Dedifferentiated amniotic fluid mesenchymal stem cell (primary cell): ENCODE measurements around the gene TUBGCP6.
"Not testable (repeated sequence)": the region's sequence is repeated elsewhere in the genome, so short reads cannot be mapped to it uniquely, and the experiment has no call there.

Source experiments
- DNase-seq: peaks from one replicate; pipeline ENCODE4 v3.0.0-alpha.2; 2016; ENCODE audit errors: extremely low spot score

The TUBGCP6 gene

DNA sequence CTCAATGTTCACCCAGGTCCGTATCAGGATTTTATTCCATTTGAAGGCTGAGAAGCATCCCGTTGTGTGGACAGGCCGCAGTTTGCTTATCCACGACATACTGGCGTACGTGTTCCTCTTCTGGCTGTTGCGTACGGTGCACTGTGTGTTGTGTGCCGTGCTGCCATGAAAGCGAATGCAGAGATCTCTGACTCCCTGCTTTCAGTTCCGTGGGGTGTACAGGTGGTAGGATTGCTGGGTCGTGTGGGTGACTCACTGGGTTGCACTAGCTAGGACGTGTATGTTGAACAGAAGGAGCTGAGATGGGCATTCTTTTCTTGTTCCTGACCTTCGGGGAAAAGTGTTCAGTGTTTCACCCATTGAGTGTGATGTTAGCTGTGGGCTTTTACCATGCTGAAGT, 33.7 kb downstream of the TUBGCP6 start:
- no peak for DNase-seq

DNA sequence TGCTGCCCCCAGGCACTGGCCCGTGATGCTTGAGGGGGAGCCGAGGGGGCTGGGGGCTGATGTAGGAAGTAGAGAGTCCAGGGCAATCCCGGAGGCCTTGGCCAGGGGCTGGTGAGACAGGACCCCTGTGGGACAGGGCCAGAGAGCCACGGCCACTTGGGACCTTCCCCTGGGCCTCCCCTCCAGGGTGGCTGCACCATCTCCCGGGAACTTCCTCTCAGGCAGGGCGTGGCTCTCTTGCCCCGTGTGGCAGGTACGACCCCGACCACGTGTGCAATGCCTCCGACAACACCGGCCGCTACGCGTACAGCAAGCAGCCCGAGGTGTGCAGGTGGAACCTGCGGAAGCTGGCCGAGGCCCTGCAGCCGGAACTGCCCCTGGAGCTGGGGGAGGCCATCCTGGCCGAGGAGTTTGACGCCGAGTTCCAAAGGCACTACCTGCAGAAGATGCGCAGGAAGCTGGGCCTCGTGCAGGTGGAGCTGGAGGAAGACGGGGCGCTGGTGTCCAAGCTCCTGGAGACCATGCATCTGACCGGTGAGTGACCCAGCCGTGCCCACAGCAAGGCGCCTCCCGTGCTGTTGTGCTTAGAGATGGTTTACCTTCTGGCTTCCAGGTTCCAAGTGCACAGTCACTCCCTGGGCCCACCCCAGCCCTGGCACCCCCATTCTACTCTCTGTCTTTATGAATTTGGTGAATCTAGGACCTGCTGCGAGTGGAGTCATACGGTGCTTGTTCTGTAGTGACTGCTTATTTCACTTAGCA, 34.3 kb downstream of the TUBGCP6 start:
- DNase-seq, result no peak

DNA sequence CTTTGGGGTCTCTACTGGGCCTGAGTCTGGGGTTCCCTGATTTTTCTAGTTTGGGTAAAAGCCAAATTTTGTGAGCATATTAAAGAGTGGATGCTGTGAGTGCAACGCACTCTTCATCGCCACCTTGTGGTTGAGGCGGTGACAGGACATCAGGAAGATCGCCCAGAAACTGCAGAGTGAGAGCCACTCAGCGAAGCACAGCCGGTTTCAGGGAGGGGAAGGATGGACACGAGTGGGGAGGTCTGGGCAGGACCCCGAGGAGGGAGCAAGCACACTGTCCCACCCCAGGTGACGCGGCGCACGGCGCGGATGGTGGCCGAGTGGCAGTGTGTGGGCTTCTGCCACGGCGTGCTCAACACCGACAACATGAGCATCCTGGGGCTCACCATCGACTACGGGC, 34.9 kb downstream of the TUBGCP6 start:
- DNase-seq, result peak; percentile 36

DNA sequence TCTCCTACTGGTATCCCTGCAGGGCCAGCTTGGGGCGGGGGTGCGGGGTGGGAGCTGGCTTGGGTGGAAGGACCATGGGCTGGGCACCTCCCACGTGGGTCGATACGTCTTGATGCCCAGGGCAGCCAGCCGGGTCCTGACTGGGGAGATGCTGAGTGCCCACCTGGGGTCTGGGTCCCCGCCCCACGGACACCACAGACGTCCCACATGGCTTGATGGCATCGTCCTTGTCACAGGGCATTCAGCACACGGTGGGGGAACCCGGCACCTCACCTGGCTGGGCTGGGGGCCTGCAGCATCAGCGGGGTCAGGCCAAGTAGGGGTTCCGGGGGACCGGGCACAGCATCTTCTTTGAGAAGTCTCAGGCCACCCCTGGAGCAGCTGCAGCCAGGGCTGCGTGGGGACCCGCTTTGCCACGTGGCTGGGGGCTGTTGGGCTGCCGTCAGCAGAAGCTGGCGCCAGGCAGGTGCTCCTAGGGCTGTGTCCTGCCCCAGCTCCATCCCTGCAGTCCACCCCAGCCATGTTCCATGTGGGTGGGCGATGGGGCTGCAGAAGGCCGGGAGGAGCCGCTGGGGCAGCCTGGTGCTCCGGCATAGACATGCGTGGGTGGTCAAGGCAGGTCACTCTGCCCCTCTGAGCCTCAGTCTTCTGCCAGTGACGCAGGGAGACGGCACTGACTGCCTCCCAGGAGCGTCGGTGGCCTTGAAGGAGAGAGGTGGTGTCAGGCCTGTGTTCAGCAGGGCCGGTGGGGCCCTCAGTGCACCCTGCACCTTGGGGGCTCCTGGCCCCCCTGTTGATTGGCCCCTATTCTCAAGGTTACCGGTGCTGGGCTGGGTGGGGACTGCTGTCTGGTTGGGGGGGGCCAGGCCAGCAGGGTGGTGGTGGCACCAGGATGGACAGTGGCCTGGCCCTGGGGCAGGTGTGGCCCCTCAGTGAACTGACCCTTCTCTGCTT, 35.6 kb downstream of the TUBGCP6 start:
- no peak for DNase-seq

DNA sequence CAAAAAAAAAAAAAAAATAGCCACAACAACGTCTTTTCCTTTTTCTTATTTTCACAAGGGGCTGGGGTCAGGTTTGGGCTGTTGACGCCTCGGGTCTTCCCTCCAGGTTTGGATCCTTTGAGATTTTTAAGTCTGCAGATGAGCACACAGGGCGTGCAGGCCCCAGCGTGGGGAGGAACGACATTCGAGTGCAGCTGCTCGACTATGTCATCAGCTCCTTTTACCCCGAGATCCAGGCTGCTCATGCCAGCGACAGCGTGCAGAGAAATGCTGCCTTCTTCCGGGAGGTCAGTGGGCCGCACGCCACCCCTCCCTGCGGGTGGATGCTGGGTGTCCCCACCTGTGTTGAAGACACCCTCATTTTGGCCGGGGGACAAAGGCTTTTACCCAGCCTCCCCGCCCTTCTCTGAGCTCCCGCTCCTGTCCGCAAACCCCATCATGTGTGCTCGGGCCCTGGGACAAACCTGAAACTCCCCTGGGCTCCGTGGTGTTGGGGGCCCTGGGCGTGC, 36.3 kb downstream of the TUBGCP6 start:
- no peak for DNase-seq

DNA sequence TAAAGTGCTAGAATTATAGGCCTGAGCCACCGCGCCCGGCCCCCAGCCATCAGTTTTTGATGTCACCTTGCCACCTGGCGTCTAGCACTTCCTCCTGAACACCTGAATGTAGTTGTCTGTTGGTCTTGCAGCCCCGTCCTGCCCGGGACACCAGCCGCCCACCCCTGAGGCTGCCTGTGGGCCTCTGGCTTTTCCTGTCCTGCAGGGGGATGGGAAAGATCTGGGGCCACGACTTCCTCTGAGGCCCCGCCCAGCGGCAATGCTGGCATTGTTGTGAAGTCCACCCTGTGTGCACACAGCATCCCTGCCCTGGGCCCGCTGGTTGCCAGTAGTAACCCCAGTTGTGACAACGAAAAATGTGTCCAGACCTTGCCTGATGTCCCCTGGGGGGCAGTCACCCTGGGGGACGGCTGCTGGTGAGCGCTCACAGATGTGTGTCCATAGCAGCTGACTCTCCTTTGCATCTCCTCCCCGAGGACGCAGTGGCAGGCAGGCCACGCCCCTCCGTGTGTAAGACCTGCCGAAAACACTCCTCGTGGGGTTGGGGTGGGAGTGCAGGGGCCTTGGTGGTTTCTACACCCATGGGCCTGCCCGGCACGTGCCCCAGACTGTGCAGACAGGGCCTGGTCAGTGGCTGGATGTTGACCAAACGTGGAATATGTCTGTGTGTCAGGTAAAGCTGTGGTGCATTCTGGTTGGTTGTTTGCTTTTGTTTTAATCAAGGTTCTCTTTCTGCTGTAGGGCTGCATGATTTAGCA, 37.3 kb downstream of the TUBGCP6 start:
- no peak for DNase-seq

DNA sequence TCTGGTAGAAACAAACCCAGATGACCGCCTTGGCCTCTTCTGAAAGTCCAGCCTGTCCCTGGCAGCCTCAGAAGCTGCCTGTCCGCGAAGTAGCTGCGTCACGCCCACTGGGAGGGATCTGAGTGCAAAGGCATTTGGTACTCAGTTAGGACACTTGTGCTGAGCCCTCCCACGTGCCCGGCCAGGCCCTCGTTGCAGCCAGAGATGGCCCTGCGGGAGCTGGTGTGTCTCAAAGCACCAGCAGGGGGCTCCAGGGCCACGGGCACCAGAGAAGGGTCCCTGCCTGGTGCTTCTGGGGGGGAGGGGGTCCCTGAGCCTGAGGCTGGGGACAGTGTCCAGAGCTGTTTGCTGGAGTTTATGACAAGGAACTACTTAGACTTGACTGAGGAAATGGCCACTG, 38.2 kb downstream of the TUBGCP6 start:
- DNase-seq, result no peak

DNA sequence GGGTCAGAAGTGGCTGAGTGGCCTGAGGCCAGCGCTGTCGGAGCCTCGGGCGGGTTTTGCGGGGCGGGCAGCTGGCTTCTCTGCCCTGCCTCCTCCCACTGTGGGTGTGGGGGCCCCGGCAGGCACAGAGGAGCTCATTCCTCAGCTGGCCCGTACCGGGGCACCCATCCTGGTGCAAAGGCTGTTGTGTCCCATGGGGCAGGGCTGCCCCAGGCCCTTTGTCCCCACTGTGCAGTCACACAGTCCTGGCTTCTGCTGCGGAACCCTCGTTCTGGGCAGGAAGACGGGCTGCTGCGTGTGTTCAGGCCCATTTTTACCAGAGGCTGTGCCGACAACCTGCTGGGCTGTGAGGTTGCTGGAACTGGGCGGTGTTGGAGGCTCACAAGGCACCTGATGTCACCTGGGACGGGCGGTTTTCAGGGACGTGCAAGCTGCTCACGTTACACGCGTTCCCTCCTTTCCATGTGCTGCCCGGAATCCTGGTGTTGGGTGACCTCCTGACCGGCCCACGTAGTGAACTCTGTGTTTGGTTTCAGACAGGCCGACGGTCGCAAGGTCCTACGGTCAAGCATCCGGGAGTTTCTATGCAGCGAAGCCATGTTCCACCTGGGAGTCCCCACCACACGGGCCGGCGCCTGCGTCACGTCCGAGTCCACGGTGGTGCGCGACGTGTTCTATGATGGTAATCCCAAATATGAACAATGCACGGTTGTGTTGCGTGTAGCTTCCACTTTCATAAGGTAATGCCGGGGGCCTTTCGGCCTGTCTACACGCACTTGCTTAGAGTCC, 38.8 kb downstream of the TUBGCP6 start:
- no peak for DNase-seq

DNA sequence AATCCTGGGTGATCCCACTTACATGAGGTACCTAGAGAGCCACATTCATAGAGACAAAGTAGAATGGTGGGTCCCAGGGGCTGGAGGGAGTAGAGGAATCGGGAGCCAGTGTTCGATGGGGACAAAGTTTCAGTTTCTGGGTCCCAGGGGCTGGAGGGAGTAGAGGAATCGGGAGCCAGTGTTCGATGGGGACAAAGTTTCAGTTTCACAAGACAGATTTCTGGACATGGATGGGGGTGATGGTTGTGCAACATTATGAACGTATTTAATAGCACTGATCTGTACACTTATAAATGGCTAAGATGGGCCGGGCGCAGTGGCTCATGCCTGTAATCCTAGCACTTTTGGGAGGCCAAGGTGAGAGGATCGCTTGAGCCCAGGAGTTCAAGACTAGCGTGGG, 39.8 kb downstream of the TUBGCP6 start:
- DNase-seq, result not testable (repeated sequence)

DNA sequence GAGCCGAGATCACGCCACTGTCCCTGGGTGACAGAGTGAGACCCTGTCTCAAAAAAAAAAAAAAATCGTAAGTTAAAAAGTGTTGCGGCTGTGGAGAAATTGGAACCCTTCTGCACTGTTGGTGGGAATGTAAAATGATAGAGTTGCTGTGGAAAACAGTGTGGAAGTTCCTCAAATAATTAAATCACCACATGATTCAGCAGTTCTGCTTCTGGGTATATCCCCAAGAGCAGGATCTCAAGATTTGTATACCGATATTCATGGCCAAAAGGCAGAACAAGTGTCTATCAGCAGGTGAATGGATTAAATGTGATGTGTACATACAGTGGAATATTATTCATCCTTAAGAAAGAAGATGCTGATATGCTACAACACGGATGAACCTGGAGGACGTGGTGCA, 40.3 kb downstream of the TUBGCP6 start:
- DNase-seq, result no peak

DNA sequence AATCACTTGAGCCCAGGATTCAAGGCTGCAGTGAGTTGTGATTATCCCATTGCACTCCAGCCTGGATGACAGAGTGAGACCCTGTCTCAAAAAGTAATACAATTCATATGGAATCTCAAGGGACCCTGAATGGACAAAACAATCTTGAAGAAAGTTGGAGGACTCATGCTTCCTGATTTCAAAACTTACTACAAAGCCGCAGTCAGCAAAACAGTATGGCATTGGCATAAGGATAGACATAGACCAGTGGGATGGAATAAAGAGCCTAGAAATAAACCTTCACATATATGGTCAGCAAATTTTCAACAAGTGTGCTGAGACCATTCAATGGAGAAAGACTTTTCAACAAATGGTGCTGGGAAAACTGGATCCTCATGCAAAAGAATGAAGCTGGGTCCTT, 41.5 kb downstream of the TUBGCP6 start:
- no peak for DNase-seq

DNA sequence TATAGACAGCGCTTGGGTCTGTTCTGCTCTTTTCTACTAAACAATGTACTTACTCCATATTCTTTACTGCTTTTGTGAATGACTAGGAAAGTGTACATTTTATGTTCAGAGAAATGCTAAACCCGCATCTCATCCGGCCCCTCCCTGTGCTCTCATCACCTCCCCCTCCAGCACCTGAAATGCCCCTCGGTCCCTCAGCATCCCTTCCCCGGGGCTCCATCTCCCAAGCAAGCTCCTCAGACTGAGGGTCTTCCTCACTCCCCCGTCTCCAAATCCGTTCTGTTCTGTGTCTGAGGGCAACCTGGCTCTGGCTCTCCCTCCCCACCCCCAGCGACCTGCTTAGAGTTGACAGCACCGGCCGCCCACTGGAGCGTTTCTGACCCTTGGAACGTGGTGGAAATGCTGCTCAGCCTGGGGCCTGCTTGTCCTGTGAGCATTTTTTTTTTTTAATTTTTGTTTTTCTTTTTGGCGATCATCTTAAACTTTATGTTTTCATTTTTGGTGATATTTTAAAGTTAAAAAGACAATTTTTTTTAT, 42.6 kb downstream of the TUBGCP6 start:
- no peak for DNase-seq

DNA sequence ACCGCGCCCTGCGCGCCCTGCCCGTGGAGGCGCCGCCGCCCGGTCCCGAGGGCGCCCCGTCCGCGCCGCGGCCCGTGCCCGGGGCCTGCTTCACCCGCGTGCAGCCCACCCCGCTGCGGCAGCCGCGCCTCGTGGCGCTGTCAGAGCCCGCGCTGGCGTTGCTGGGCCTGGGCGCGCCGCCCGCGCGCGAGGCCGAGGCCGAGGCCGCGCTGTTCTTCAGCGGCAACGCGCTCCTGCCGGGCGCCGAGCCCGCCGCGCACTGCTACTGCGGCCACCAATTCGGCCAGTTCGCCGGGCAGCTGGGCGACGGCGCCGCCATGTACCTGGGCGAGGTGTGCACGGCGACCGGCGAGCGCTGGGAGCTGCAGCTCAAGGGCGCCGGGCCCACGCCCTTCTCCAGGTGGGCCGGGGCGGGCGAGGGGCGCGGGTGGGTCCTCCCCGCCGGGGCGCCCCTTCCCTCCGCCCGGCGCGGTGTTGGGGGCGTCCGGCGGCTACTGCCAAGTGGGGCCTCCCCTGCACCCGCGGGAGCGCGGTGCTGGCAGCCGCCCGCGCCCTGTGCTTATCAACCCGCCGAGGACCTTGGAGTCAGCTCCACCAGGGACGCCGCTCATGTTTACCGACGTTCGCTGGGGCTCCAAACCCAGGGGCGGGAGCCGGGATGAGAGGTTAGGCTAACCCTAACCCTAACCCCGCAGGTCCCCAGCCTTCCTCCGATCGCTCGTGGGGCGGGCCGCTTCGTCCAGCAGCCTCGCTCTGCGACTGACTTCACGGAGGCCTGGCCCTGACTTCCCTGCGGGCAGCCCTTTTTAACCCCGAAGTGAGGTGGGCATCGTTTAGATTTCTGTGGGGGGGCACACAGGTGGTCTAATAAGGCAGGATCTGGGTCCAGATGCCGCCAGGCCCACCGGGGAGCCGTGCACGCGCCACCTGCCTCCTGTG, 43.4 kb downstream of the TUBGCP6 start:
- DNase-seq, result no peak

DNA sequence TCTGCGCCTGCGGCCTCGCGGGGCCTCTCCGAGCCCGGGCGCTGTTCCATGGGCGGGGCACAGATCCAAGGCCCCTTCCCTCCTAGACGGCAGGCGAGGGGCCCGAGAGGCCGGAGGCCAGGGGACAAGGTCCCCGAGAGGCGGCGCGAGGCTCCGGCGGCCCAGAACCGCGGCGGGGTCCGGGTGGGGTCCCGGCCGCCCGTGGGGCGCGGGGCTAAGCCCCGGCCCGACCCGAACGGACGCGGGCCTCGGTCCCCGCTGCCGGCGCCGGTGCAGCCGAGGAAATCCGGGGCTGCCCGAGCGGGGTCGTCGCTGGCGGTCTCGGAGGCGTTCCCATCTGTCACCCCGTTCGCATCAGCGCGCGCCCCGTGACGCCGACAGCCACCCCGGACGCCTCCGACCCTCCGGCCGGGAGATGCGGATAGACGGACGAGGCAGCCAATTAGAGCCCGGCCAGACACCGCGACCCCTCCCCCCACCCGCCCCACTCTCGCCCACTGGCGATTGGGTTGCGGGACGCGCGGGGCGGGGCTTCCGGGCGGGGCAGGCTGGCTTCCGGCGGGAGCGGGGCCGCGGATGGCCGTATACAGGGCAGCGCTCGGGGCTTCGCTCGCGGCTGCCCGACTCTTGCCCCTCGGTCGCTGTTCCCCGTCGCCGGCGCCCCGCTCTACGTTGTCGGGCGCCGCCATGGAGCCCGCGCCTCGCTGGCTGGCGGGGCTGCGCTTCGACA, 44.2 kb downstream of the TUBGCP6 start, which contains the start of gene SELENOO:
Gene SELENOO (plus strand): TSS at position 551 of the 730 bp plus-strand sequence. CDS start 26 bp downstream, at position 577.
- DNase-seq, result peak; percentile 78

DNA sequence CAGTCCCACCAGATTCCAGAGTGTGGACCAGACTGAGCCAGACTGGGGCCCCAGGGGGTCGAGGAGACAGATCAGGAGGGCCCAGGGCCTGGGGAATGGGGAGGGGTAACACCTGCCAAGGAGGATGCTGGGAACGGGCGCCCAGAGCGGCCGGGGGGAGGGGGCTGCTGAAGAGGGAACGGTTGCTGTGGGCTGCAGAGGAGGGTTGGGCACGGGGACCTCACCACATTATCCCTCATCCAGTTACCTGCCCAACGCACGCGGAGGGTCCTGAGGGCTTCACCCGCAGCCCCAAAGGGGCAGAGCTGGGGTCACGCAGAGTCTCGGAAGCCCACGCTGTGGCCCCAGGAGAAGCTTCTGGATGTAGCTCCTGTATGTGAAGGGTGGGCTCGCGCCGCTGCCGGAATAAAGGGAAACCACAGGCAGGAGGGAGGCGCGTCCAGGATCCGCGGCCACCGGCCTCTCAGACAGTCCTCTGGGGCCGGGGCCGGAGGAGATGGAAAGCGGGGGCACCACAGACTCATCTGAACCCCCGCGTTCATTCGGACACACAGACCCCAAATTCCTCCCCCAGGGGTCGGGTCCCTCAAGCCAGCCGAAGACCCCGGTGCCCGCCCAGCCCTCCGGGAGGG, 44.9 kb downstream of the TUBGCP6 start:
- DNase-seq, result no peak

DNA sequence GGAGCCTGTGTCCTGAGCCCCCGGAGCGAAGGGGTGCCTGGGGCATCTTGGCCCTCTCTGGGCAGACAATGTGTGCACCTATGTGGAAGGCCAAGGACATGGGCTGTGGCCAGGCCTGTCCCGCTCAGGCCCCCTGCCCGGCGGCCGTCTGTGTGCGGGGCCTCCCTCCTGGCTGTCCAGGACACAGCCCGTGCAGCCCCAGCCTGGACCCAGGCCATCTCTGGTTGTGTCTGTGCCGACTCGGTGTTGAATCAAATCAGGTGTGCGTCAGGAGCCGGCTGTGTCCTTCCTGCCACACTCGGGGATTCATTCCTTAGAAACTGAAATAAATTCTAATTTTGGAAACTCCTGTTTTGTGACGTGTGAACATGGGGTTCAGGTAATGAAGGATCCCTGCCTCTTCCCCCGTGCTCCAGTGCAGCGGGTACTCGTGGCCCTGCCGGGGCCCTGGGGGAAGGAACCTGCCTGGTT, 45.5 kb downstream of the TUBGCP6 start:
- no peak for DNase-seq

DNA sequence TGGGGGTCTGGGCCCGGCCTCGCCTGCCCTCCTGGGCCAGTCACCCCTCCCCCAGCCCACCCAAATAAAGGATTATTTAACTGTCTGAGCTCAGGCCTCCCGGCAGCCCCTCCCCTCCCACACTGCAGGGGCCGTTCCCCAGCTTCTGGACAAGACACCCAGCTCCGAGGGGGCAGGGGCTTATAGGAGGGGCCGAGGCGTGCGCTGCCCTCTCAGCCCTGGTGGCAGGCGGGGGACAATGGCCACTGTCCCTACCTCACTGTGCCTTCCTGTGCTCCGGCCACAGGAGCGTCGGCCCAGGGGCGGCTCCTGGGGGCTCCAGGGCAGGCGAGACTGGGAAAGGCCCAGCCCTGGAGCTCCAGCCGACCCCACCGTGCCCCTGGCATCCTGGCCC, 46.2 kb downstream of the TUBGCP6 start:
- DNase-seq, result no peak

DNA sequence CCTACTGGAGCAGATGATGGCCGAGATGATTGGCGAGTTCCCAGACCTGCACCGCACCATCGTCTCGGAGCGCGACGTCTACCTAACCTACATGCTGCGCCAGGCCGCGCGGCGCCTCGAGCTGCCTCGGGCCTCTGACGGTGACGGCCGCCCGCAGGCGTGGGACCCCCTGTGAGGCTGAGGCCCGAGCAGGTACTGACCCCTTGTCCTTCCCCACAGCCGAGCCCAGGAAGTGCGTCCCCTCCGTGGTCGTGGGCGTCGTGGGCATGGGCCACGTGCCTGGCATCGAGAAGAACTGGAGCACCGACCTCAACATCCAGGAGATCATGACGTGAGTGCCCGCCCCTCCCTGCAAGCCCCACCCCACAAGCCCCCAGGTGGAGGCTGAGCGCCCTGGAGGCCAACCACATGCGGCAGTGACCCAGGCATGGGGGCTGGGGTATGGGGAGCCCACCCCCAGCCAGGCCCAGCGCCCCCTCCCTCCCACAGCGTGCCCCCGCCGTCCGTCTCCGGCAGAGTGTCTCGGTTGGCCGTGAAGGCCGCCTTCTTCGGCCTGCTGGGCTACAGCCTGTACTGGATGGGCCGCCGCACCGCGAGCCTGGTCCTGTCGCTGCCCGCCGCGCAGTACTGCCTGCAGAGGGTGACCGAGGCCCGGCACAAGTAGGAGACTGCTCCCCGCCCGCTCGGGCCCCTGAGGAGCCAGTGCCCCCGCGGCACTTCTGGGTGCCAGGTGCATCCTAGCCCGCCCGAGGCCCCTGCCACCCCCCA, 46.8 kb downstream of the TUBGCP6 start:
- DNase-seq, result no peak
